Omental fat pad (tissue), 4 donors: ENCODE measurements around the gene SPRYD3. TPM values are rescaled to one million over a fixed set of nuclear protein-coding genes. Genes with fewer than 3 reads are reported as not detected.
"Not testable (repeated sequence)": the region's sequence is repeated elsewhere in the genome, so short reads cannot be mapped to it uniquely, and the experiment has no call there.

Source experiments
- ATAC-seq: fragments of 150-250 bp; one replicate; pipeline ENCODE4 v1.9.1; 2016; ENCODE audit warnings: mild to moderate bottlenecking, moderate library complexity; ENCODE audit not compliant: low FRiP score
- DNase-seq: peaks from one replicate; pipeline ENCODE4 v3.0.0-alpha.2; 2019; ENCODE audit warnings: low spot score
- total RNA-seq, 4 donors: library from RNA; depleted of rRNA; stranded (reverse); fragments of >200 nt; gene quantifications; one replicate each; pipeline ENCODE4 v1.1.0, GENCODE V29; 2016
- TF ChIP-seq, protein P1 (sequence below), 3 donors: fragments of 450-650 bp; IDR thresholded peaks; one replicate each; pipeline ENCODE4 v1.5.1; 2016 to 2017; ENCODE audit warnings: antibody characterized with exemption in 3 of 3, mild to moderate bottlenecking in 3 of 3, moderate library complexity in 2 of 3

The SPRYD3 gene
- total RNA-seq, 4 donors from 2014 or later, result 31.5 to 42.3 (median 36.3) TPM

DNA sequence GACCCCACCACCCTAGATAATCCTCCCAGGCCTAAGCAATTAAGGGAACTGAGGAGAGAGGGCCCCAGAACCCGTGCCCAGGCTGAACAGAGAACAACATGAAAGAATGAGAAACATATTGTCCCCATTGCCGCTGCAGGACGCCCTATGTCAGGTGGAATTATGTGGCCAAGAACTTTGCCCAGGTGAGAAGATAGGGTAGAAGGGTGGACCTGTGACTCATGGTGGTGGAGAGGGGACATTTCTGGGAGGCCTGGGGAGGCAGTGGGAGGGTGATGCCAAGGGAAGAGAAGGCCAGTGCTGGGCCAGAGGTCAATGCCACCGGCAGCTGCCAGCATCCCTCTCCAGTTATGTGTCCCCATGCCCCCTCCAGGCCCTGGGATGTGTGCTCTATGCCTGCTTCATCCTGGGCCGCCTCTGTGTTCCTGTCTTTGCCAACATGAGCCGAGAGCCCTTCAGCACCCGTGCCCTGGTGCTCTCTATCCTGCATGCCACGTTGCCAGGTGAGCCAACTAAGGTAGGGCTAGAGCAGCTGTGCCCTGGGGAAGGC, 39.6 kb upstream of the SPRYD3 start:
- TF ChIP-seq, protein P1, sequence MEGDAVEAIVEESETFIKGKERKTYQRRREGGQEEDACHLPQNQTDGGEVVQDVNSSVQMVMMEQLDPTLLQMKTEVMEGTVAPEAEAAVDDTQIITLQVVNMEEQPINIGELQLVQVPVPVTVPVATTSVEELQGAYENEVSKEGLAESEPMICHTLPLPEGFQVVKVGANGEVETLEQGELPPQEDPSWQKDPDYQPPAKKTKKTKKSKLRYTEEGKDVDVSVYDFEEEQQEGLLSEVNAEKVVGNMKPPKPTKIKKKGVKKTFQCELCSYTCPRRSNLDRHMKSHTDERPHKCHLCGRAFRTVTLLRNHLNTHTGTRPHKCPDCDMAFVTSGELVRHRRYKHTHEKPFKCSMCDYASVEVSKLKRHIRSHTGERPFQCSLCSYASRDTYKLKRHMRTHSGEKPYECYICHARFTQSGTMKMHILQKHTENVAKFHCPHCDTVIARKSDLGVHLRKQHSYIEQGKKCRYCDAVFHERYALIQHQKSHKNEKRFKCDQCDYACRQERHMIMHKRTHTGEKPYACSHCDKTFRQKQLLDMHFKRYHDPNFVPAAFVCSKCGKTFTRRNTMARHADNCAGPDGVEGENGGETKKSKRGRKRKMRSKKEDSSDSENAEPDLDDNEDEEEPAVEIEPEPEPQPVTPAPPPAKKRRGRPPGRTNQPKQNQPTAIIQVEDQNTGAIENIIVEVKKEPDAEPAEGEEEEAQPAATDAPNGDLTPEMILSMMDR (IDR thresholded peaks at IDR 0.05), result no peak
- no peak for DNase-seq
- no peak for ATAC-seq

DNA sequence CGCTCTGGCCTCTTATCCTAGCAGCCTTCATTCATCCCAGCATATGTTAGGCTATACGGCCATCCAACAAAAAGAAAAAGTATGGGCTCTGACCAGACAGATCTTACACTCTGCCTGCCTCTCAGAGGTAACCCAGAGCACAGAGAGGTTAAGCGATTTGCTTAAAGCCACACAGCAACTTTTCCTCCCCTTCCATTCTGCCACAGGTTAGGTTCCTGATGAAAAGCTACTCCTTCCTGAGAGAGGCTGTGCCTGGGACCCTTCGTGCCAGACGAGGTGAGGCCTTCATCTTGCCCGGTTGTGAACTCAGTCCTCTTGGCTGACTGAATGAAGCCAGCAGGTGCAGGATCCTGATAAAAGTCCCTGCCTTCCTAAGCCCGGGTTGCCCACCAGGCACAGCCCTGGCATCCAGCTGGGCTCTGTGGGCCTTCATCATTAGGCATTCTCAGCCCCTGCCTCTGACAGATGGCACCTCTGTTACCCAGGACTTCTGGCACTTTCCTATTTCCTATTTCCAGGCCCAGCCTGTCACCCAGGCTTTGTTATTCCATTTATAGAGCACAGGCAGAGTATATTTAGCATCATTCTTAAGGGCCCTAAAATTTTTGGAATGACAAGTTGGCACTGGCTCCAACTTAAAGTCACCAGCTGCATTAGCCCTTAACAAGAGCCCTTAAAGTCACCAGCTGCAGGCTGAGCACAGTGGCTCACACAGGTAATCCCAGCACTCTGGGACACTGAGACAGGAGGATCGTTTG, 36.9 kb upstream of the SPRYD3 start:
- no peak for DNase-seq
- ATAC-seq, result no peak
- TF ChIP-seq, protein P1 (IDR thresholded peaks at IDR 0.05), result no peak

DNA sequence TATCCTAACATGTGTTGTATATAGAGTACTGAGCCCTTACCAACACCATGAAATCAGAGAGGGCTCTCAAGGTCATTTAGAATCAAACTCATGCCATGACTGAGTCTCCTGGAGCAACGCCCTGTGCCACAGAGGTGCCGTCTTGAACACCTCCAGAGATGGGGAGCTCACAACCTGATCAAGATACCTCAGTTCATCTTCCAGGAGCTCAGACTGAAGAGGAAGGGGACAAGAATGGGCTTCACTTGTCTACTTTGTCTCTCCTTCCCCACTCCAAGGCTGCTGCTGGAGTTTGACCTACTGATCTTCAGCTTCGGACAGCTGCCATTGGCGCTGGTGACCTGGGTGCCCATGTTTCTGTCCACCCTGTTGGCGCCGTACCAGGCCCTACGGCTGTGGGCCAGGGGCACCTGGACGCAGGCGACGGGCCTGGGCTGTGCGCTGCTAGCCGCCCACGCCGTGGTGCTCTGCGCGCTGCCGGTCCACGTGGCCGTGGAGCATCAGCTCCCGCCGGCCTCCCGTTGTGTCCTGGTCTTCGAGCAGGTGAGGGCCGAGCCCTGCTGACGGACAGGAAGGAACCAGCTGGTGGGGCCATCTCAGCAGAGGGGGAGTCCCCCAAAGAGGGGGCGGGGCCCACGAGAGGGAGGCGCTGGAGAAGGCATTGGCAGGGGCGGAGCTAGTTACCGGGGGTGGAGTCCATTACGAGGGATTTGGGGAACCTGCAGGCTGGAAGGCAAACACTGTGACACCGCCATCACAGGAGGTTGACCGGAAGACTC, 36.1 kb upstream of the SPRYD3 start:
- TF ChIP-seq, protein P1 (IDR thresholded peaks at IDR 0.05), result no peak
- no peak for ATAC-seq
- DNase-seq, result no peak

DNA sequence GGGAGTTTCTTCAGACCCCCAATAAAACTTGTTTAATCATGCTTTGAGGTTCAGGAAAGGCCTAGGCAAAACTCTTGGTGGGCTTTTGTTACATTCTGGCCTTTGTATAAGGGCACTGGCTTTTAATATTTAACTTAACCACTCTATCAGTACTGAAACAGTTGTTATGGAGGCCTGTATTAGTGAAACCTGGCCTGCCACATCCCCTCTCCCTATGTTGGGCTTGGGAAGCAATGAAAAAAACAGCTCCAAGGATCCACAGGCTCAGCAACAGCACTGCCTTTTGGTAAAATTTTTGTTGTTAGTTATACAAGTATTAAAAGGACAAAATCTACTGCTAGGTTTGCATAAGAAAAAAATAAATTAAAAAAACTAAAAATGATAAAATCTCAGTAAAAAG, 34.8 kb upstream of the SPRYD3 start:
- ATAC-seq (no peak), DNase-seq (no peak)
- TF ChIP-seq, protein P1 (IDR thresholded peaks at IDR 0.05), result no peak

DNA sequence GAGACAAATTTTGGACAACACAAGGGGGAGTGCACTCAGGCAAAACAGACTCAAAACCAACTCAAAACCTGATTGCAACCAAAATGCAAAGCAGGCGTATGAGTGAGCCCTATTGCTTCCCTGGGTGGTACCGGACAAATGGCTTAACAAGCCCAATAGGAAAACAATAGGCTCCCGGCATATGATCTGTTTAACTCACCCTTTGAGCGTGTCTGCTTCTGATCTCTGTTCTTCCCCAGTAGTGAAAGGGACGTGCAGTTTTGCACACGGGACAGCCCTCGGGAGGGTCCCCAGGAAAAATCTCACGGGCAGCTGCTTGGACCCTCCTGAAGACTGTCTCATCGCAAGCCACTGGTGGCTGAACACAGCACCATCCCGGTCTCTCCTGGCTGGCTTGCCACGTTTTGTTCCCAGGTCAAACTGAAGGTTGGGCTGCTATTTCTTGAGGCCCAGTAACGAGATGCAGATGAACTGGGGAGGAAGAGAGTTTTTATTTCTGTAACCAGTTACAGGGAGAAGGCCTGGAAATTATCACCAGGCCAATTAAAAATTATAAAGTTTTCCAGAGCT, 34.0 kb upstream of the SPRYD3 start:
- ATAC-seq, result no peak
- TF ChIP-seq, protein P1 (IDR thresholded peaks at IDR 0.05), result no peak
- no peak for DNase-seq

DNA sequence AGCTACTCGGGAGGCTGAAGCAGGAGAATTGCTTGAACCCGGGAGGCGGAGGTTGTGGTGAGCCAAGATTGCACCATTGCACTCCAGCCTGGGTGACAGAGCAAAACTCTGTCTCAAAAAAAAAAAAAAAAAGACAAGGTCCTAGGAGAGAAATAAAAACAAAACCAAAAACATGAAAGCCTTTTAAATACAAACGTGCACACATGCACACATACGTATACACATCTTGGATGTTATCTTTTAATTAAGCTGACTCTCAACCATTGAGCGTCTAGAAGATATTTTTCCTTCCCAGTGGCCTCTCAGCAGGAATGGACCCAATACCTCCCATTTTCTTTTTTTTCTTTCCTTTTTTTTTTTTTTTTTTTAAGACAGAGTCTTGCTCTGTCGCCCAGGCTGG, 33.2 kb upstream of the SPRYD3 start:
- not testable (repeated sequence) for ATAC-seq, DNase-seq

DNA sequence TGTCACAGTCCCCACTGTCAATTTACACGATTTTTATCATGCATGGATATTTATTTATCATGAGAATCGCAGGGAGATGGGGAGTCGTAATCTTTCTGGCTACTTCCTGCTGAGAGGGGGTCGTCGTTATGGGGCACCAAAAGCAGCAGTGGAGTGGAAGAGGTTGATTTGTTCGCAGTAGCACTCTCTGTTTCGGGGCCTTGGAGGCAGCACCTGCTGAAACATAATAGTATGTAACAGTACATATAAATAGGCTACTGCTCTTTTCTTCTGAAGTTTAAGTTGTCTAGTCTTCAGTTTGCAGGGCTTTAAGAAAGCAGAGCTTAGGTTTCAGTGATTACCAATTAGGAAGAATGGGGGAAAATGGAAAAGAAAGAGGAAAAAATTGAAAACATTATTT, 27.9 kb upstream of the SPRYD3 start:
- DNase-seq (no peak), ATAC-seq (no peak)
- TF ChIP-seq, protein P1 (IDR thresholded peaks at IDR 0.05), result no peak
